HuH-7 (cell line): ENCODE data around the gene SAMD14.
"Not testable (repeated sequence)": the region's sequence is repeated elsewhere in the genome, so short reads cannot be mapped to it uniquely, and the experiment has no call there.

Experiments
- DNase-seq: peaks from one replicate; pipeline ENCODE4 v3.0.0; 2011; ENCODE audit warnings: low spot score

The SAMD14 gene

GRCh38 chr17:50074227-50074626, 55.7 kb downstream of the SAMD14 start:
- no peak for DNase-seq

GRCh38 chr17:50072925-50073324, 57.0 kb downstream of the SAMD14 start:
- DNase-seq = no peak

DNA sequence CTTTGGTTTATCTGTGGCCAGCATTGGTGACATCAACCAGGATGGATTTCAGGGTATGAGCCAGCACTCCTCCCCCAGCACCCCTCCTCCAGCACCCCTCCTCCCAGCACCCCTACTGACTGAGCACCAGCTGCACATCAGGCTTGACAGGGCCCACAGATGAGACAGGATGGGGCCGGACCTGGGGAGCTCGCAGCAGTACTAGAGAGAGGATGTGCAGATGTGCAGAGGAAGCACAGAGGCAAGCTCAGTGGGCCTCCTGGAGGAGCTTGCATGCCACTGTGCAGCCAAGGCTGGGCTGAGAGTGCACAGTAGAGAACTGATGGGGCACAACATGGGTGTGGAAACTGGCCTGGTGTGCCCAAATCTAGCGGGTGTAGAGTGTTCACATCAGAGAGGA, 57.8 kb downstream of the SAMD14 start:
- no peak for DNase-seq

GRCh38 chr17:50071692-50072091, 58.3 kb downstream of the SAMD14 start:
- no peak for DNase-seq

GRCh38 chr17:50070908-50071680, 58.9 kb downstream of the SAMD14 start:
- DNase-seq = no peak

GRCh38 chr17:50067996-50068395, 62.0 kb downstream of the SAMD14 start:
- no peak for DNase-seq

DNA sequence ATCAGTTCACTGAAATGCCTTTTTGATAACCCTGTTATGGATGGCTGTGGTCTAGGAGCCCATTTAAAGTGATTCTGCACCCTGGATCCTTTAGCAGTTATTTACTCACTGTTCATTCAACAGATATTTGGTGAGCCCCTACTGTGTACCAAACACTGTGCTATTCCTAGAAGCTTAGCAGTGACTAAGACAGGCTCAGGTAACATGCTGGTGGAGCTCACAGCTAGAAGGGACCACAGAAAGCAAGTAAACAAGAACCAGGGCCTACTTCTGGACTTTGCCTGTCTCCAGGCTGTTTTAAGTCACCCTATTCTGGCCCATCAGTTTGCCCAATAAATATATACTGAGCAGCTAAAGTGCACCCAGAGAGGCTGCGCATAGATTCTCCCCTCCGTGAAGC, 63.0 kb downstream of the SAMD14 start:
- no peak for DNase-seq

GRCh38 chr17:50065056-50065455, 64.9 kb downstream of the SAMD14 start:
- no peak for DNase-seq

DNA sequence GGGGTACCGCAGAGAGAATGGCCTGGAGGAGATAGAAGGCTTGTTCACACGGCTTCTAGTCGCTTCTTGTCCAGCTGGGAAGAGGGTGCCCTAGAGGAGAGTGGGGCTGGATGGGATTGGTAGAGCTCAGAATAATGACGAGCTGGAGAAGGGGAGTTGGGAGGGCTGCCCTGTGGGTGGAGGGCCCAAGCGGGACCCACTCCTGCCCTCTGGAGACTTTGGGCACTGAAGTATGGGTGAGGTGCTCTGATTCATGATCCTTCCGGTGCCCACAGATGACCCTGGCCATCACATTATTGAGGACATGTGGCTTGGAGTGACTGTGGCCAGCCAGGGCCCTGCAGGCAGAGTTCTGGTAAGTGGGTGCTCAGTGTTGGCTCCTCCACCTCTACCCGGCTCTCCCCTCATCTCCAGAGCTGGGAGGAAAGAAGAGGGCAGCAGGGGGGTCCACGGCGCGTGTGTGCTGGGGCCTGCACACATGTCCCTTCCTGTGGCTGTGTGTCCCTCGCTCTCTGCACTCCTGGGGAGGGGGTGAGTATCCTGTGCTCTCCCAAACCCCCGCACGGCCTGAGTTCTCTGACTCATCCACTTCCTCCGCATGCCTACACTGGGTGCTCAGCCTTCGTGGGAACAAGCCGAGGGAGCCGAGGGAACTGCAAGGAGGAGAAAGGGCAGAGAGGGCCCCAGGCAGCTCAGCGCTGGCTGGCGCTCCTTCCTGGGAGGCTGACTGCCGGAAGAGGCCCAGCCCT, 65.5 kb downstream of the SAMD14 start:
- DNase-seq = no peak

DNA sequence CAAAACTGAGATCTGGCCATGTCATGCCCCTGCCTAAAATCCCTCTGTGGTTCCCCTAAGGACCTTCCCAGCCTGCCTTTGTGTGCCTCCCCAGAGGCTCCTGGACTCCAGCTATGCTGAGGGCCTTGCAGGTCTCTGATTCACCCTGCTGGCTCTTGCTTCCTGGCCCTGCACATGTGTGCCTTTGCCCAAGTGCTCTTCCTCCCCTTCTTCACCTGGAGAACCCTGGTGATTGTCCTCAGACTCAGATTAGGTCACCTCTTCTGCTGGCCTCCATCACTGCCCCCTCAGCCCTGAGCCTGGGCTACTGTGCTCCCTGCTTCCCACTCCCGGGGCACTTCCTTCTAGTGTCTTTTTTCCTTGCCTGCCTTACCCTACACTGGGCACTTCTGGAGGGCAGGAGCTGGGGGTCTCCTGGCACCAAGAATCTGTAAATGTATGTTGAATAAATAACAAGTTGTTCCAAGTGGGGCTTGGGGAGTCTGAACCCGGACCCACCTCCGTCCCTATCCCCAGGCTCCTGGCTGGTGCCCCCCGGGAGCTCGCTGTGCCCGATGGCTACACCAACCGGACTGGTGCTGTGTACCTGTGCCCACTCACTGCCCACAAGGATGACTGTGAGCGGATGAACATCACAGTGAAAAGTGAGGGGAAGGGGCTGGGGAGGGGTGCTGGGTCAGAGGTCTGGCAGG, 66.3 kb downstream of the SAMD14 start:
- no peak for DNase-seq

DNA sequence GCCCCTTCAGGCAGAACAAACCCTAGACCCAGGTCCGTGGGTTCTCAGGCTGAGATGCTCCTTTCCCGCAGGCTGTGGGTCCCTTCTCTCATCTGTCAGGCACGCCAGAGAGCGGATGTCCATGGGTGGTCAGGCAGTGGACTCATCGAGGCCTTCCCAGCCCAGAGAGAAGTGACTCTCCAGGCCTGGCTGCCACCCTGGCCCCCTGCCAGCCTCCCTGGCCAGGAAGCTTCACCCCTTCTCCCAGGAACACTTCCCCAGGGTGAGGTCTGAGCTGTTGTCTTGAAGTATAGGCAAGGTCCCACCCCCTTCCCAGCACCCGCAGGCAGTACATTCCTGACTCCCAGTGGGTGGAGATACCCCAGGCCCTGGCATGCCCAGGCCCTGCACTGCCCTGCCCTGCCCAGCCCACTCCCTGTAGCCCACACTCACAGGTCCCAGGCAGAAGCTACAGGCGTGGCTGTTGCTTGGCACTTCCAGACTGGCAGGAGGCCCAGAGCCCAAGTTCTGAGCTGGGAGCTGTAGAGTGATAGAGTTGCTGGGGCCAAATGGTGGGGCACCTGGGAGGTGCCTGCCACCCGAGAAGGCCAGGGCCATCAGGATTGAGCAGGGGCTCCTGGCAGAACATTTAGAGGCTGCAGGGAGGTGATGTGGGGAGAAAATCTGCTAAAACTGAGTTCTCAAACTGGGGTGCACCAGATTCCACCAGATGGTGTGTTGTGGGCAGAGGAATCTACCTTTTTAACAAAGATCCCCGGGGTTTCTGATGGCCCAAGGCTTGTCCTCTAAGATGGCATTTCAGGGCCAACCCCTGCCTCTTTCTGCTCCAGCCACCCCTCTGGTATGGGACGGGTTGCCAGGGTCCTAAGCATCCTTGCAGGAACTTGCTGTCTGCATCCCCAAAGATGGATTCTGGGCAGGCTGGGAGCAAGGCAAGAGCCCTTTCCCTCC, 67.4 kb downstream of the SAMD14 start:
- no peak for DNase-seq

GRCh38 chr17:50061713-50062045, 68.3 kb downstream of the SAMD14 start:
- DNase-seq = not testable (repeated sequence)

DNA sequence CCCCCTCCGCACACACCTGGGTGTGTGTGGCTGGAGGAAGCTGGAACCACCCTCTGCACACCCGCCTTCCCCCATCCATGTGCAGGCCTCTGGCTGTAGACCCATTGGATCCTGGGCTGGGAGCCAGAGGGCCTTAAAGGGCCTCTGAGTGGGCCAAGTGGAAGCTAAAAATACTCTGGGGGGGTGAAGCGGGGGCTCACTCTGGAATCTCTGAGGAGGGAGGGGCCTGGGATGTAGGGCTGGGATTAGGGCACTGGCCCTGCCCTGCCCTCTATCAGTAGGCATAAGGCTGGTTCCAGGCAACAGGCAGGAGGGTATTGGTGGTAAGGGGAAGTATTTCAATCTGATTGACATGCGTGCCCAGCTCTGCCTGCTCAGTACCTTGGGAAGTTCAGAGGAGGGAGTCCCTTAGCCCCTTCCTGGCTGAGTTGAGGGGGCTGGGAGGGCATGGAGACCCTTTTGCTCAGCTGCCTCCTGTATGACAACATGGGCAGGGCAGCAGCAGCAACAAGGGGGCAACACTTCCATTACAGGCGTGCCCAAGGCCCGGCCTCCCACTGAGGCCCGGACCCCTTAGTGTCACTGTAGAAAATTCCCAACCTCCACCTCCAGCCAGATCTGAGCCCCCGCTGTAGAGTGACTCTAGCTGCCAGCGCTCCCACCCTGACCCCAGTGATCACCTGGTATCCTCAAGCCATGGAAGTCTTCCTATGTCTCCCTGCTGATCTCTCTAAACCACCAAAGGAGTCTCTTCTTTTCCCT, 68.8 kb downstream of the SAMD14 start:
- DNase-seq = no peak
